Measurements from ENCODE around the gene FNDC3B. TPM values are rescaled to one million over a fixed set of nuclear protein-coding genes. Genes with fewer than 3 reads are reported as not detected.

The FNDC3B gene
- total and polyA plus RNA-seq, 2 of the 8 experiments (the other 6 are each of a cell fraction or from before 2014, with no cell fraction given), result 14.1 to 44.4 TPM

GRCh38 chr3:172287937-172288477, 248.6 kb downstream of the FNDC3B start (continued):
- TF ChIP-seq CHD7 (IDR thresholded peaks at IDR 0.05; ENCODE audit: insufficient replicate concordance, low read length), result no peak
